H9 (cell line): ENCODE measurements around the gene SEL1L. TPM values are rescaled to one million over a fixed set of nuclear protein-coding genes. Genes with fewer than 3 reads are reported as not detected.

Experiments
- DNase-seq: peaks from one replicate; pipeline ENCODE4 v3.0.0-alpha.2; 2017
- H2AFZ ChIP-seq: one replicate; pipeline ENCODE4 v1.6.1; 2013; ENCODE audit warnings: mild to moderate bottlenecking, low read length, control low read depth, moderate library complexity
- H2AK5ac ChIP-seq: 2 replicates; pipeline ENCODE4 v1.6.1; 2013; ENCODE audit warnings: low read length, control low read depth, mixed read lengths; ENCODE audit not compliant: insufficient read length
- H2BK120ac ChIP-seq: one replicate; pipeline ENCODE4 v1.6.1; 2013; ENCODE audit warnings: low read depth, mild to moderate bottlenecking, low read length, control low read depth, inconsistent platforms; ENCODE audit not compliant: poor library complexity, severe bottlenecking
- H2BK12ac ChIP-seq: 2 replicates; pipeline ENCODE4 v1.6.1; 2013; ENCODE audit warnings: low read length, control low read depth, mixed read lengths, low read depth; ENCODE audit not compliant: insufficient read length
- H2BK15ac ChIP-seq: 2 replicates; pipeline ENCODE4 v1.6.1; 2013; ENCODE audit warnings: low read depth, low read length, control low read depth
- H2BK20ac ChIP-seq: one replicate; pipeline ENCODE4 v1.6.1; 2013; ENCODE audit warnings: low read depth, mild to moderate bottlenecking, low read length, control low read depth, inconsistent platforms; ENCODE audit not compliant: poor library complexity, severe bottlenecking
- H2BK5ac ChIP-seq: 2 replicates; pipeline ENCODE4 v1.6.1; 2013; ENCODE audit warnings: low read length, control low read depth, mixed read lengths; ENCODE audit not compliant: insufficient read length
- H3K14ac ChIP-seq: 2 replicates; pipeline ENCODE4 v1.6.1; 2013; ENCODE audit warnings: low read length, control low read depth; ENCODE audit not compliant: insufficient read depth
- H3K18ac ChIP-seq: 2 replicates; pipeline ENCODE4 v1.6.1; 2013; ENCODE audit warnings: low read depth, mild to moderate bottlenecking, mixed read lengths, low read length, control low read depth; ENCODE audit not compliant: insufficient read length
- H3K23ac ChIP-seq: 2 replicates; pipeline ENCODE4 v1.6.1; 2013; ENCODE audit warnings: low read length, control low read depth, mixed read lengths, low read depth; ENCODE audit not compliant: insufficient read length
- H3K23me2 ChIP-seq: 2 replicates; pipeline ENCODE4 v1.6.1; 2013; ENCODE audit warnings: low read depth, mild to moderate bottlenecking, mixed read lengths, low read length, control low read depth; ENCODE audit not compliant: insufficient read length, poor library complexity, severe bottlenecking
- H3K27ac ChIP-seq: 2 replicates; pipeline ENCODE4 v1.5.1; 2013; ENCODE audit warnings: low read length, control low read depth, mixed read lengths, low read depth; ENCODE audit not compliant: insufficient read length
- H3K27me3 ChIP-seq: 2 replicates; pipeline ENCODE4 v1.6.1; 2013; ENCODE audit warnings: low read length, control low read depth, inconsistent platforms; ENCODE audit not compliant: insufficient read depth
- H3K4ac ChIP-seq: 2 replicates; pipeline ENCODE4 v1.6.1; 2013; ENCODE audit warnings: low read depth, mild to moderate bottlenecking, control low read depth, inconsistent platforms, low read length, moderate library complexity
- H3K4me1 ChIP-seq: 2 replicates; pipeline ENCODE4 v1.6.1; 2013; ENCODE audit warnings: low read length, control low read depth, inconsistent platforms; ENCODE audit not compliant: insufficient read depth
- H3K4me2 ChIP-seq: 2 replicates; pipeline ENCODE4 v1.6.1; 2013; ENCODE audit warnings: low read length, control low read depth, mixed read lengths; ENCODE audit not compliant: insufficient read length, insufficient read depth
- H3K56ac ChIP-seq: 2 replicates; pipeline ENCODE4 v1.6.1; 2013; ENCODE audit warnings: low read depth, mild to moderate bottlenecking, mixed read lengths, low read length, control low read depth; ENCODE audit not compliant: insufficient read length
- H3K79me1 ChIP-seq: 2 replicates; pipeline ENCODE4 v1.6.1; 2013; ENCODE audit warnings: low read depth, mild to moderate bottlenecking, moderate library complexity, low read length, control low read depth, inconsistent platforms; ENCODE audit not compliant: insufficient read depth, poor library complexity, severe bottlenecking
- H3K79me2 ChIP-seq: 2 replicates; pipeline ENCODE4 v1.6.1; 2013; ENCODE audit warnings: low read length, control low read depth, inconsistent platforms; ENCODE audit not compliant: insufficient read depth
- H3K9ac ChIP-seq: 2 replicates; pipeline ENCODE4 v1.6.1; 2013; ENCODE audit warnings: low read length, control low read depth, mixed read lengths; ENCODE audit not compliant: insufficient read length; ENCODE audit errors: extremely low read depth
- H3K9me3 ChIP-seq: one replicate; pipeline ENCODE4 v1.6.1; 2013; ENCODE audit warnings: low read depth, low read length, inconsistent platforms; ENCODE audit not compliant: control insufficient read depth
- H3T11ph ChIP-seq: one replicate; pipeline ENCODE4 v1.6.1; 2013; ENCODE audit warnings: mild to moderate bottlenecking, low read length, control low read depth, inconsistent platforms
- H4K20me1 ChIP-seq: one replicate; pipeline ENCODE4 v1.6.1; 2013; ENCODE audit not compliant: control insufficient read depth, insufficient read length, insufficient read depth
- H4K5ac ChIP-seq: 2 replicates; pipeline ENCODE4 v1.6.1; 2013; ENCODE audit warnings: low read depth, mild to moderate bottlenecking, mixed read lengths, low read length, control low read depth; ENCODE audit not compliant: insufficient read length
- H4K8ac ChIP-seq: replicated peaks from 2 replicates; pipeline ENCODE4 v1.6.1; 2013; ENCODE audit warnings: low read length, control low read depth, mixed read lengths, low read depth; ENCODE audit not compliant: insufficient read length
- H4K91ac ChIP-seq: 2 replicates; pipeline ENCODE4 v1.6.1; 2013; ENCODE audit warnings: low read depth, mild to moderate bottlenecking, moderate library complexity, mixed read lengths, low read length, control low read depth; ENCODE audit not compliant: insufficient read length
- H3K27ac Mint-ChIP-seq, 3 experiments: 2 replicates in 2 of 3; 3 replicates in 1 of 3; pipeline ENCODE4 v1.8.0; 2020 to 2021; ENCODE audit warnings: mixed read lengths in 3 of 3, mild to moderate bottlenecking in 1 of 3, moderate library complexity in 1 of 3
- H3K27me3 Mint-ChIP-seq: 2 replicates; pipeline ENCODE4 v1.8.0; 2021; ENCODE audit warnings: low read depth, mild to moderate bottlenecking, moderate library complexity, mixed read lengths
- H3K36me3 Mint-ChIP-seq, 3 experiments: 2 replicates in 2 of 3; 3 replicates in 1 of 3; pipeline ENCODE4 v1.8.0; 2020 to 2021; ENCODE audit warnings: low read depth in 3 of 3, mixed read lengths in 3 of 3; ENCODE audit not compliant: insufficient read depth in 1 of 3
- H3K4me1 Mint-ChIP-seq, 2 experiments: 2 replicates each; pipeline ENCODE4 v1.8.0; 2020; ENCODE audit warnings: mixed read lengths in 2 of 2
- H3K4me3 Mint-ChIP-seq, 2 experiments: 2 replicates in 1 of 2; 3 replicates in 1 of 2; pipeline ENCODE4 v1.8.0; 2020 to 2021; ENCODE audit warnings: mild to moderate bottlenecking in 2 of 2, mixed read lengths in 2 of 2, moderate library complexity in 1 of 2
- H3K9me3 Mint-ChIP-seq, 2 experiments: 2 replicates in 1 of 2; 3 replicates in 1 of 2; pipeline ENCODE4 v1.8.0; 2020; ENCODE audit warnings: mild to moderate bottlenecking in 2 of 2, mixed read lengths in 2 of 2, moderate library complexity in 1 of 2
- WGBS: extraction: QIAGEN DNeasy Blood & Tissue Kit; methylation state at CpG from one replicate; pipeline ENCODE4 v1.1.7; 2013; ENCODE audit warnings: missing lambda C conversion rate, low lambda C conversion rate, mixed read lengths; ENCODE audit not compliant: insufficient read length; ENCODE audit errors: extremely low coverage; 5-methylcytosine and 5-hydroxymethylcytosine counted together
- total RNA-seq: library from RNA; stranded (reverse); gene quantifications from 2 replicates; pipeline ENCODE4 v1.2.1, GENCODE V29; 2021
- TF ChIP-seq, protein P1 (sequence below): fragments of 200-600 bp; sonication (generic); conservative IDR thresholded peaks from 3 replicates; pipeline ENCODE4 v1.8.0; 2021; ENCODE audit warnings: antibody characterized with exemption, mild to moderate bottlenecking

Gene SEL1L
- total RNA-seq, 1 experiment from 2014 or later, result 27.5 TPM

DNA sequence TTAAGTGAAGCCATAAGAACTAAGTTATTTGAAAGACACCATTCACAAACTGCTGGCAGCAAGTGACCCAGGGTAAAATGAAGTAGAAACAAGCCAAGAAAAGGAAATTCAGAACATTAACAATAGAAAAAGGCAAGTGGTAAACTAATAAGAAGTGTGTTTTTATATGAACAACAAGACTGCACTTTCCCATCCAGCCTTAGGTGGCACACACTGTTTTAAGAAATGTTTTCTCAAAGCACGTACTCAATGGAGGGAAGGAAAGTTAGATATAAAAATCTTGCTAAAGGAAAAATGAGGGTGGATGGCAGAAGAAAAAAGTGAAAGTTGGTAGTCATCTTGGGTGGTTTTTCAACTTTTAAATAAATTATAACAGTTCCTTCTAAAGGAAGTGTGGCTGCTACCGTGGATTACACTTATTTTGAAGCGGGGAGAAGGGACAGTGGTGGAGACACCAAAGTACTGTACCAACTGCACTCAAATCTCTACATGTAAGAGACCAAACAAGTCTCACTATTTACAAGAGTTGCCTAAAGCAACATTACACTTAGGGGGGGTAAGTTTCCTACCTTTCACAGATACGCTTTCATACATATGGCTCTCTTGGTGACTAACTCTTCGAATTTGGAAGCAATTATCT, 58.8 kb downstream of the SEL1L start:
- Mint-ChIP-seq H3K4me3 (no peak overlapping the region), H3K27me3 (0 out of 2 replicates have a peak, but pooled peaks cover 1% of the 10 kb centered on the region)
- TF ChIP-seq, protein P1, sequence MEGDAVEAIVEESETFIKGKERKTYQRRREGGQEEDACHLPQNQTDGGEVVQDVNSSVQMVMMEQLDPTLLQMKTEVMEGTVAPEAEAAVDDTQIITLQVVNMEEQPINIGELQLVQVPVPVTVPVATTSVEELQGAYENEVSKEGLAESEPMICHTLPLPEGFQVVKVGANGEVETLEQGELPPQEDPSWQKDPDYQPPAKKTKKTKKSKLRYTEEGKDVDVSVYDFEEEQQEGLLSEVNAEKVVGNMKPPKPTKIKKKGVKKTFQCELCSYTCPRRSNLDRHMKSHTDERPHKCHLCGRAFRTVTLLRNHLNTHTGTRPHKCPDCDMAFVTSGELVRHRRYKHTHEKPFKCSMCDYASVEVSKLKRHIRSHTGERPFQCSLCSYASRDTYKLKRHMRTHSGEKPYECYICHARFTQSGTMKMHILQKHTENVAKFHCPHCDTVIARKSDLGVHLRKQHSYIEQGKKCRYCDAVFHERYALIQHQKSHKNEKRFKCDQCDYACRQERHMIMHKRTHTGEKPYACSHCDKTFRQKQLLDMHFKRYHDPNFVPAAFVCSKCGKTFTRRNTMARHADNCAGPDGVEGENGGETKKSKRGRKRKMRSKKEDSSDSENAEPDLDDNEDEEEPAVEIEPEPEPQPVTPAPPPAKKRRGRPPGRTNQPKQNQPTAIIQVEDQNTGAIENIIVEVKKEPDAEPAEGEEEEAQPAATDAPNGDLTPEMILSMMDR, result no peak

More for the DNA sequence above, 58.8 kb downstream of the SEL1L start:
- Histone ChIP-seq H3K9me3 (no peaks in the 10 kb centered on the region), H3K56ac (no peak overlapping the region), H2BK5ac (no peak overlapping the region), H2AFZ (no peak overlapping the region), H3K9ac (no peak overlapping the region), H3K4ac (no peak overlapping the region), H3K27ac (no peak overlapping the region), H4K5ac (no peak overlapping the region), H3T11ph (no peak overlapping the region), H4K8ac (no peak overlapping the region), H2BK12ac (no peak overlapping the region), H3K23ac (no peak overlapping the region), H3K14ac (no peak overlapping the region), H2AK5ac (no peak overlapping the region), H2BK120ac (no peak overlapping the region), H3K79me2 (no peaks in the 10 kb centered on the region), H4K20me1 (no peaks in the 10 kb centered on the region), H3K79me1 (no peaks in the 10 kb centered on the region), H2BK15ac (no peak overlapping the region), H3K27me3 (no peaks in the 10 kb centered on the region), H3K23me2 (no peaks in the 10 kb centered on the region), H2BK20ac (no peak overlapping the region), H3K4me2 (no peak overlapping the region), H3K18ac (no peak overlapping the region), H4K91ac (no peak overlapping the region), H3K4me1 (peaks cover 3% of the 10 kb centered on the region; the same call in 1 of the 2 replicates)
- no peak overlapping the region for H3K27ac Mint-ChIP-seq
- no peaks in the 10 kb centered on the region for H3K9me3 Mint-ChIP-seq
- WGBS, result no CpG with 5 or more reads among the region's 5 CpGs
- peaks cover 0 to 4% of the 10 kb centered on the region in 2 experiments; a peak in 1 of 4 replicates for H3K4me1 Mint-ChIP-seq
- DNase-seq, result no peak
- peaks cover 0 to 25% (median 22%) of the 10 kb centered on the region in 3 experiments; a peak in 4 of 7 replicates for H3K36me3 Mint-ChIP-seq
